DMS53 treated with DMSO at 0.1 percent for 48 hours (cell line): ENCODE results near the gene SPATA13.
A peak's percentile ranks its signal among the peaks of the same experiment; 100 is the strongest.
"Not testable (repeated sequence)": the region's sequence is repeated elsewhere in the genome, so short reads cannot be mapped to it uniquely, and the experiment has no call there.

Experiments used
- DNase-seq: peaks from one replicate; lab custom pipeline; 2025; ENCODE audit not compliant: unreplicated experiment; lab: John Stamatoyannopoulos, UW

SPATA13 gene

GRCh38 chr13:24160458-24161009 lies at the start of gene SPATA13:
SPATA13 (plus strand) TSS chr13:24160720; CDS start chr13:24222930, 62,210 bp downstream.
- peak; percentile 72 for DNase-seq

GRCh38 chr13:24112791-24113190 lies 47.7 kb upstream of the SPATA13 start:
- no peak for DNase-seq

- DNase-seq, result no peak
Measured at GRCh38 chr13:24115671-24116070, 44.8 kb upstream of the SPATA13 start.

- DNase-seq, result peak; percentile 83
Measured at GRCh38 chr13:24116131-24116530, 44.4 kb upstream of the SPATA13 start.

GRCh38 chr13:24118576-24118975 lies 41.9 kb upstream of the SPATA13 start:
- DNase-seq, result no peak

GRCh38 chr13:24119626-24120508 lies 40.7 kb upstream of the SPATA13 start:
- DNase-seq, result no peak

GRCh38 chr13:24122045-24122444 lies 38.5 kb upstream of the SPATA13 start:
- not testable (repeated sequence) for DNase-seq

- no peak for DNase-seq
Measured at GRCh38 chr13:24122569-24122968, 38.0 kb upstream of the SPATA13 start.

GRCh38 chr13:24123761-24124160 lies 36.8 kb upstream of the SPATA13 start:
- no peak for DNase-seq

- no peak for DNase-seq
Measured at GRCh38 chr13:24124789-24125476, 35.6 kb upstream of the SPATA13 start.

GRCh38 chr13:24127116-24127631 lies 33.3 kb upstream of the SPATA13 start:
- DNase-seq, result peak; percentile 93

- no peak for DNase-seq
Measured at GRCh38 chr13:24128112-24128511, 32.4 kb upstream of the SPATA13 start.

GRCh38 chr13:24128962-24129361 lies 31.6 kb upstream of the SPATA13 start:
- DNase-seq, result no peak

GRCh38 chr13:24129914-24130774 lies 30.4 kb upstream of the SPATA13 start:
- no peak for DNase-seq

- no peak for DNase-seq
Measured at GRCh38 chr13:24131749-24132148, 28.8 kb upstream of the SPATA13 start.

GRCh38 chr13:24133021-24133795 lies 27.3 kb upstream of the SPATA13 start:
- DNase-seq, result peak; percentile 49

GRCh38 chr13:24134231-24134630 lies 26.3 kb upstream of the SPATA13 start:
- no peak for DNase-seq

- DNase-seq, result no peak
Measured at GRCh38 chr13:24134757-24135156, 25.8 kb upstream of the SPATA13 start.

- no peak for DNase-seq
Measured at GRCh38 chr13:24135674-24136300, 24.7 kb upstream of the SPATA13 start.
